Activated CD4-positive, alpha-beta T cell treated with anti-CD3 and anti-CD28 coated beads, Interleukin-2, Interleukin-4, amounts not matched to agents 100 ng/mL and 50 ng/mL, durations not matched to agents 16 hours and 8 hours (primary cell): ENCODE data around the gene TXLNG.

Source experiments
- DNase-seq: peaks from one replicate; pipeline ENCODE4 v3.0.0-alpha.2; 2020; ENCODE audit warnings: low spot score

TXLNG gene

GRCh38 chrX:16839219-16839851, 53.1 kb downstream of the TXLNG start:
- no peak for DNase-seq

- no peak for DNase-seq
Measured at GRCh38 chrX:16839852-16840460, 53.7 kb downstream of the TXLNG start.

- no peak for DNase-seq
Measured at GRCh38 chrX:16842684-16843083, 56.4 kb downstream of the TXLNG start.

- no peak for DNase-seq
Measured at GRCh38 chrX:16843208-16843909, 57.1 kb downstream of the TXLNG start.

- DNase-seq: no peak
Measured at GRCh38 chrX:16845686-16846085, 59.4 kb downstream of the TXLNG start.

GRCh38 chrX:16848541-16848940, 62.3 kb downstream of the TXLNG start:
- DNase-seq: no peak

GRCh38 chrX:16851421-16851820, 65.2 kb downstream of the TXLNG start:
- DNase-seq: no peak

GRCh38 chrX:16851827-16852226, 65.6 kb downstream of the TXLNG start:
- no peak for DNase-seq

GRCh38 chrX:16852617-16853179, 66.4 kb downstream of the TXLNG start:
- DNase-seq: peak; percentile 26

GRCh38 chrX:16853537-16853936, 67.3 kb downstream of the TXLNG start:
- no peak for DNase-seq

- DNase-seq: no peak
Measured at GRCh38 chrX:16855363-16856075, 69.3 kb downstream of the TXLNG start.

GRCh38 chrX:16856076-16856404, 69.8 kb downstream of the TXLNG start:
- DNase-seq: peak; percentile 61

GRCh38 chrX:16856744-16857143, 70.5 kb downstream of the TXLNG start:
- no peak for DNase-seq

- no peak for DNase-seq
Measured at GRCh38 chrX:16862829-16863228, 76.6 kb downstream of the TXLNG start.

GRCh38 chrX:16867947-16868346, 81.7 kb downstream of the TXLNG start:
- DNase-seq: no peak

- no peak for DNase-seq
Measured at GRCh38 chrX:16868920-16869319, 82.7 kb downstream of the TXLNG start.

- DNase-seq: peak; percentile 32
Measured at GRCh38 chrX:16869393-16870094, 83.3 kb downstream of the TXLNG start.

GRCh38 chrX:16870095-16870861, 84.0 kb downstream of the TXLNG start, which contains the start of gene RBBP7:
Gene RBBP7, minus strand, starts transcription at chrX:16870362. Its CDS starts 309 bp downstream, at chrX:16870053.
- DNase-seq: peak; percentile 96

- DNase-seq: no peak
Measured at GRCh38 chrX:16870862-16871815, 84.9 kb downstream of the TXLNG start.

GRCh38 chrX:16873106-16873505, 86.8 kb downstream of the TXLNG start:
- no peak for DNase-seq
